Measurements from ENCODE around the gene PITRM1. TPM values are rescaled to one million over a fixed set of nuclear protein-coding genes. Genes with fewer than 3 reads are reported as not detected.

Gene PITRM1
- polyA plus RNA-seq, 1 of the 3 experiments (the other 2 are of a cell fraction), result 79.6 TPM

DNA sequence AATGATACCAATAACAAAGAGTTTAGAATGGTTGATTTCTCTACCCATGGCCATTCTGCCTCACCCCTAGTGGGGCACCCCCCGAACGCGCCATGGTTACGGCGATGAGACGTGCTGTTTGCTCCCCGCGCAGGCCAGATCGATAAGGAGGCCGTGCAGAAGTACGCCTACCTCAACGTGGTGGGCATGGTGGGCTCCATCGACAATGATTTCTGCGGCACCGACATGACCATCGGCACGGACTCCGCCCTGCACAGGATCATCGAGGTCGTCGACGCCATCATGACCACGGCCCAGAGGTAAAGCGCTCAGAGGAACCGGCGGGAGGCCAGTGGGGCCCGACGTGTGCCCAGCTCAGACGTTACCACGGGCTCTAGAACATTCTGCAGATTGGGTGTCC, 68.9 kb downstream of the PITRM1 start:
- no peaks in the 10 kb centered on the region for H3K27me3 ChIP-seq (ENCODE audit: insufficient read depth)
- H3K27ac ChIP-seq (ENCODE audit: low read depth in 2 of 2, low read length in 1 of 2), result no peak overlapping the region
- peaks cover 28% of the 10 kb centered on the region for H3F3A ChIP-seq (replicated peaks; ENCODE audit: insufficient read depth)
- H3K9me2 ChIP-seq, result no peaks in the 10 kb centered on the region
- no peak overlapping the region for H3K4me2 ChIP-seq
- H3K4me3 ChIP-seq (ENCODE audit: low read depth in 2 of 2, low read length in 1 of 2), result no peak overlapping the region
- H4K20me1 ChIP-seq (ENCODE audit: insufficient read depth), result no peaks in the 10 kb centered on the region
- no peak overlapping the region for H3K9ac ChIP-seq
- peaks cover 63% of the 10 kb centered on the region for H3K79me2 ChIP-seq (ENCODE audit: insufficient read depth)
- H3K9me3 ChIP-seq, result no peaks in the 10 kb centered on the region
- no peak for DNase-seq
- H3K4me1 ChIP-seq (ENCODE audit: control insufficient read depth in 1 of 2, insufficient read depth in 2 of 2, low read depth in 1 of 2, low read length in 1 of 2), result peaks cover 0 to 6% of the 10 kb centered on the region in 2 experiments; a peak in 1 of 4 replicates
- TF ChIP-seq, protein P1, sequence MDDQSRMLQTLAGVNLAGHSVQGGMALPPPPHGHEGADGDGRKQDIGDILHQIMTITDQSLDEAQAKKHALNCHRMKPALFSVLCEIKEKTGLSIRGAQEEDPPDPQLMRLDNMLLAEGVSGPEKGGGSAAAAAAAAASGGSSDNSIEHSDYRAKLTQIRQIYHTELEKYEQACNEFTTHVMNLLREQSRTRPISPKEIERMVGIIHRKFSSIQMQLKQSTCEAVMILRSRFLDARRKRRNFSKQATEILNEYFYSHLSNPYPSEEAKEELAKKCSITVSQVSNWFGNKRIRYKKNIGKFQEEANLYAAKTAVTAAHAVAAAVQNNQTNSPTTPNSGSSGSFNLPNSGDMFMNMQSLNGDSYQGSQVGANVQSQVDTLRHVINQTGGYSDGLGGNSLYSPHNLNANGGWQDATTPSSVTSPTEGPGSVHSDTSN (IDR thresholded peaks at IDR 0.05), result no peak
- TF ChIP-seq TEAD4 (IDR thresholded peaks at IDR 0.05; ENCODE audit: borderline replicate concordance, insufficient read depth) (no peak), GATA2 (CRISPR knock-in tag; IDR thresholded peaks at IDR 0.05) (no peak), EP300 (IDR thresholded peaks at IDR 0.05; ENCODE audit: borderline replicate concordance in 1 of 2, low read depth in 1 of 2, low read length in 1 of 2) (no peak), NRF1 (IDR thresholded peaks at IDR 0.05; ENCODE audit: low read depth, low read length) (no peak), YY1 (IDR thresholded peaks at IDR 0.05; ENCODE audit: low read depth) (no peak), TCF12 (IDR thresholded peaks at IDR 0.05) (no peak), FOXM1 (IDR thresholded peaks at IDR 0.05; ENCODE audit: low read depth) (no peak), JUND (IDR thresholded peaks at IDR 0.05) (no peak)
- TF ChIP-seq, protein P2, sequence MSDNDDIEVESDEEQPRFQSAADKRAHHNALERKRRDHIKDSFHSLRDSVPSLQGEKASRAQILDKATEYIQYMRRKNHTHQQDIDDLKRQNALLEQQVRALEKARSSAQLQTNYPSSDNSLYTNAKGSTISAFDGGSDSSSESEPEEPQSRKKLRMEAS (IDR thresholded peaks at IDR 0.05; ENCODE audit: low read depth), result no peak
- TF ChIP-seq, protein P3, sequence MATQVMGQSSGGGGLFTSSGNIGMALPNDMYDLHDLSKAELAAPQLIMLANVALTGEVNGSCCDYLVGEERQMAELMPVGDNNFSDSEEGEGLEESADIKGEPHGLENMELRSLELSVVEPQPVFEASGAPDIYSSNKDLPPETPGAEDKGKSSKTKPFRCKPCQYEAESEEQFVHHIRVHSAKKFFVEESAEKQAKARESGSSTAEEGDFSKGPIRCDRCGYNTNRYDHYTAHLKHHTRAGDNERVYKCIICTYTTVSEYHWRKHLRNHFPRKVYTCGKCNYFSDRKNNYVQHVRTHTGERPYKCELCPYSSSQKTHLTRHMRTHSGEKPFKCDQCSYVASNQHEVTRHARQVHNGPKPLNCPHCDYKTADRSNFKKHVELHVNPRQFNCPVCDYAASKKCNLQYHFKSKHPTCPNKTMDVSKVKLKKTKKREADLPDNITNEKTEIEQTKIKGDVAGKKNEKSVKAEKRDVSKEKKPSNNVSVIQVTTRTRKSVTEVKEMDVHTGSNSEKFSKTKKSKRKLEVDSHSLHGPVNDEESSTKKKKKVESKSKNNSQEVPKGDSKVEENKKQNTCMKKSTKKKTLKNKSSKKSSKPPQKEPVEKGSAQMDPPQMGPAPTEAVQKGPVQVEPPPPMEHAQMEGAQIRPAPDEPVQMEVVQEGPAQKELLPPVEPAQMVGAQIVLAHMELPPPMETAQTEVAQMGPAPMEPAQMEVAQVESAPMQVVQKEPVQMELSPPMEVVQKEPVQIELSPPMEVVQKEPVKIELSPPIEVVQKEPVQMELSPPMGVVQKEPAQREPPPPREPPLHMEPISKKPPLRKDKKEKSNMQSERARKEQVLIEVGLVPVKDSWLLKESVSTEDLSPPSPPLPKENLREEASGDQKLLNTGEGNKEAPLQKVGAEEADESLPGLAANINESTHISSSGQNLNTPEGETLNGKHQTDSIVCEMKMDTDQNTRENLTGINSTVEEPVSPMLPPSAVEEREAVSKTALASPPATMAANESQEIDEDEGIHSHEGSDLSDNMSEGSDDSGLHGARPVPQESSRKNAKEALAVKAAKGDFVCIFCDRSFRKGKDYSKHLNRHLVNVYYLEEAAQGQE (IDR thresholded peaks at IDR 0.05; ENCODE audit: low read depth, low read length), result no peak
- TF ChIP-seq, protein P4, sequence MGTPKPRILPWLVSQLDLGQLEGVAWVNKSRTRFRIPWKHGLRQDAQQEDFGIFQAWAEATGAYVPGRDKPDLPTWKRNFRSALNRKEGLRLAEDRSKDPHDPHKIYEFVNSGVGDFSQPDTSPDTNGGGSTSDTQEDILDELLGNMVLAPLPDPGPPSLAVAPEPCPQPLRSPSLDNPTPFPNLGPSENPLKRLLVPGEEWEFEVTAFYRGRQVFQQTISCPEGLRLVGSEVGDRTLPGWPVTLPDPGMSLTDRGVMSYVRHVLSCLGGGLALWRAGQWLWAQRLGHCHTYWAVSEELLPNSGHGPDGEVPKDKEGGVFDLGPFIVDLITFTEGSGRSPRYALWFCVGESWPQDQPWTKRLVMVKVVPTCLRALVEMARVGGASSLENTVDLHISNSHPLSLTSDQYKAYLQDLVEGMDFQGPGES (IDR thresholded peaks at IDR 0.05; ENCODE audit: low read depth, low read length), result no peak
- TF ChIP-seq, protein P5, sequence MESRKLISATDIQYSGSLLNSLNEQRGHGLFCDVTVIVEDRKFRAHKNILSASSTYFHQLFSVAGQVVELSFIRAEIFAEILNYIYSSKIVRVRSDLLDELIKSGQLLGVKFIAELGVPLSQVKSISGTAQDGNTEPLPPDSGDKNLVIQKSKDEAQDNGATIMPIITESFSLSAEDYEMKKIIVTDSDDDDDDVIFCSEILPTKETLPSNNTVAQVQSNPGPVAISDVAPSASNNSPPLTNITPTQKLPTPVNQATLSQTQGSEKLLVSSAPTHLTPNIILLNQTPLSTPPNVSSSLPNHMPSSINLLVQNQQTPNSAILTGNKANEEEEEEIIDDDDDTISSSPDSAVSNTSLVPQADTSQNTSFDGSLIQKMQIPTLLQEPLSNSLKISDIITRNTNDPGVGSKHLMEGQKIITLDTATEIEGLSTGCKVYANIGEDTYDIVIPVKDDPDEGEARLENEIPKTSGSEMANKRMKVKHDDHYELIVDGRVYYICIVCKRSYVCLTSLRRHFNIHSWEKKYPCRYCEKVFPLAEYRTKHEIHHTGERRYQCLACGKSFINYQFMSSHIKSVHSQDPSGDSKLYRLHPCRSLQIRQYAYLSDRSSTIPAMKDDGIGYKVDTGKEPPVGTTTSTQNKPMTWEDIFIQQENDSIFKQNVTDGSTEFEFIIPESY (IDR thresholded peaks at IDR 0.05; ENCODE audit: borderline replicate concordance, low read depth), result no peak
- TF ChIP-seq, protein P6, sequence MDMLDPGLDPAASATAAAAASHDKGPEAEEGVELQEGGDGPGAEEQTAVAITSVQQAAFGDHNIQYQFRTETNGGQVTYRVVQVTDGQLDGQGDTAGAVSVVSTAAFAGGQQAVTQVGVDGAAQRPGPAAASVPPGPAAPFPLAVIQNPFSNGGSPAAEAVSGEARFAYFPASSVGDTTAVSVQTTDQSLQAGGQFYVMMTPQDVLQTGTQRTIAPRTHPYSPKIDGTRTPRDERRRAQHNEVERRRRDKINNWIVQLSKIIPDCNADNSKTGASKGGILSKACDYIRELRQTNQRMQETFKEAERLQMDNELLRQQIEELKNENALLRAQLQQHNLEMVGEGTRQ (IDR thresholded peaks at IDR 0.05; ENCODE audit: borderline replicate concordance, low read depth, low read length), result no peak
- H3K36me3 ChIP-seq (replicated peaks in 1 of 2; ENCODE audit: control insufficient read depth in 1 of 2, insufficient read depth in 2 of 2, low read length in 1 of 2), result peaks cover 51 to 54% of the 10 kb centered on the region in 2 experiments
- WGBS (ENCODE audit: low lambda C conversion rate), result 92% methylated on average over 19 of the region's 30 CpGs
- no peak overlapping the region for H2AFZ ChIP-seq (ENCODE audit: low read depth)
- ChIA-PET POLR2A (no interaction called here), CTCF (interaction anchor here (0.6 to 1.6 kb wide), 2 partner anchors 9 to 11 kb away, joined by 3 to 5 read pairs; no protein-coding TSS in a partner anchor)
